Thoracic aorta (tissue), 2 donors: ENCODE measurements around the gene TEAD1. TPM values are rescaled to one million over a fixed set of nuclear protein-coding genes. Genes with fewer than 3 reads are reported as not detected.

ENCODE experiments used
- ATAC-seq: fragments of 150-250 bp; one replicate; pipeline ENCODE4 v1.8.0; 2017; ENCODE audit warnings: low read depth; ENCODE audit not compliant: insufficient number of reproducible peaks, low FRiP score
- DNase-seq: peaks from one replicate; pipeline ENCODE4 v3.0.0-alpha.2; 2020; ENCODE audit warnings: low spot score
- H3K27ac ChIP-seq, 2 donors: fragments of 200-600 bp; sonication (generic); 1 replicate in 1 of 2; 2 replicates in 1 of 2; pipeline ENCODE4 v1.5.1; 2016; ENCODE audit warnings: mild to moderate bottlenecking in 2 of 2, moderate library complexity in 2 of 2
- H3K27me3 ChIP-seq: fragments of 200-600 bp; sonication (generic); replicated peaks from 2 replicates; pipeline ENCODE4 v1.6.0; 2016; ENCODE audit warnings: mild to moderate bottlenecking; ENCODE audit not compliant: insufficient read depth
- H3K36me3 ChIP-seq: fragments of 200-600 bp; sonication (generic); one replicate; pipeline ENCODE4 v1.5.1; 2016
- H3K4me1 ChIP-seq, 2 donors: fragments of 200-600 bp; sonication (generic); 1 replicate in 1 of 2; 2 replicates in 1 of 2; pipeline versions ENCODE4 v1.5.1 to v1.6.0; 2016; ENCODE audit warnings: low read depth in 2 of 2, mild to moderate bottlenecking in 1 of 2; ENCODE audit not compliant: control insufficient read depth in 1 of 2
- H3K4me3 ChIP-seq: fragments of 200-600 bp; sonication (generic); 2 replicates; pipeline ENCODE4 v1.5.1; 2016; ENCODE audit warnings: mild to moderate bottlenecking
- H3K9me3 ChIP-seq: fragments of 200-600 bp; sonication (generic); 2 replicates; pipeline ENCODE4 v1.5.1; 2016
- total RNA-seq, 2 donors: library from RNA; depleted of rRNA; stranded (reverse); fragments of >200 nt; gene quantifications; one replicate each; pipeline versions ENCODE4 v1.1.0 to v1.2.3, GENCODE V29; 2016
- TF ChIP-seq, protein P1 (sequence below): fragments of 200-600 bp; sonication (generic); IDR thresholded peaks from one replicate; pipeline ENCODE4 v1.5.1; 2019; ENCODE audit warnings: antibody characterized with exemption

Gene TEAD1
- total RNA-seq, 2 donors from 2014 or later, result 57.3 to 164 TPM

DNA sequence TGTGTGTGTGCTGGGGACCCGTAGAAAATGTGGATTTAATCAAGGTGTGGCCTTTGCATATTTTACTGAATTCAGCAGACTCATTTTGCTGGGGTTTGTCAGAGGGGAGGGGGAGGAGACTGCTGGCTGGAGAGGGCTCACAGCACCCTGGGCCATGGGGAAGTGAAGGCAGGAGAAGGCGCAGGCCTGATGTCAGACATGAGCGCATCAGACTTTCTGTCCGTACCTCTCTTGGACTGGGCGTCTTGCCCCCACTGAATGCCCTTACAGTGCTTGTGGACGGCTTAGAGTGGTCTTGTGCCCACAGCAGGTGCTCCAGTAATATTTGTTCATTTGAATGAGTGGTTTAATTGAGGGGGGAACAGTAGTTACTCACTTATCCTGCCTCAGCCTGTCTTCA is 75.2 kb downstream of the TEAD1 start:
- TF ChIP-seq, protein P1, sequence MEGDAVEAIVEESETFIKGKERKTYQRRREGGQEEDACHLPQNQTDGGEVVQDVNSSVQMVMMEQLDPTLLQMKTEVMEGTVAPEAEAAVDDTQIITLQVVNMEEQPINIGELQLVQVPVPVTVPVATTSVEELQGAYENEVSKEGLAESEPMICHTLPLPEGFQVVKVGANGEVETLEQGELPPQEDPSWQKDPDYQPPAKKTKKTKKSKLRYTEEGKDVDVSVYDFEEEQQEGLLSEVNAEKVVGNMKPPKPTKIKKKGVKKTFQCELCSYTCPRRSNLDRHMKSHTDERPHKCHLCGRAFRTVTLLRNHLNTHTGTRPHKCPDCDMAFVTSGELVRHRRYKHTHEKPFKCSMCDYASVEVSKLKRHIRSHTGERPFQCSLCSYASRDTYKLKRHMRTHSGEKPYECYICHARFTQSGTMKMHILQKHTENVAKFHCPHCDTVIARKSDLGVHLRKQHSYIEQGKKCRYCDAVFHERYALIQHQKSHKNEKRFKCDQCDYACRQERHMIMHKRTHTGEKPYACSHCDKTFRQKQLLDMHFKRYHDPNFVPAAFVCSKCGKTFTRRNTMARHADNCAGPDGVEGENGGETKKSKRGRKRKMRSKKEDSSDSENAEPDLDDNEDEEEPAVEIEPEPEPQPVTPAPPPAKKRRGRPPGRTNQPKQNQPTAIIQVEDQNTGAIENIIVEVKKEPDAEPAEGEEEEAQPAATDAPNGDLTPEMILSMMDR, result no peak
- H3K4me3 ChIP-seq, result no peak overlapping the region
- H3K27ac ChIP-seq, result no peak overlapping the region
- no peak for ATAC-seq
- no peaks in the 10 kb centered on the region for H3K36me3 ChIP-seq
- no peak for DNase-seq
- H3K27me3 ChIP-seq, result no peaks in the 10 kb centered on the region
- no peaks in the 10 kb centered on the region for H3K9me3 ChIP-seq
- peaks cover 6 to 7% of the 10 kb centered on the region in 2 donors for H3K4me1 ChIP-seq

DNA sequence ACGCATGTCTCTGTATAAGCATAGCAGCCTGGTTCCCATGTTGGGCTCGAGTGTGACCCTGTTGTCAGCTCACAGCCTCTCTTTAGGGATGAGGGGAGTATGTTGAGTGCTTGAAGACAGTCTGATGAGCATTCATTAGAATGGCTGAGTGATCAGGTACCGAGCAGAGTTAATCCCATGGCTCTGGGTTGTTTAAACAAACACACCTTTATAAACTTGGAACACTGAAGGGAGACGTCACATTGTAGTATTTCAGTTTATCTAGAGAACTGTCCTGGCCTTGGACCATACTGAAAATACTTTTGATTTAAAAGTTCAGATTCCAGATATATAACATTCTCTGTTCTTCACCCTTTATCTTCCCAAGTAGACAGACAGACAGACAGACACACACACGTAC is 76.0 kb downstream of the TEAD1 start:
- no peak for DNase-seq
- Histone ChIP-seq H3K9me3 (no peaks in the 10 kb centered on the region), H3K4me3 (no peak overlapping the region), H3K36me3 (no peaks in the 10 kb centered on the region), H3K27ac (no peak overlapping the region), H3K4me1 (peaks cover 6 to 7% of the 10 kb centered on the region in 2 donors), H3K27me3 (no peaks in the 10 kb centered on the region)
- TF ChIP-seq, protein P1, result no peak
- ATAC-seq, result no peak

DNA sequence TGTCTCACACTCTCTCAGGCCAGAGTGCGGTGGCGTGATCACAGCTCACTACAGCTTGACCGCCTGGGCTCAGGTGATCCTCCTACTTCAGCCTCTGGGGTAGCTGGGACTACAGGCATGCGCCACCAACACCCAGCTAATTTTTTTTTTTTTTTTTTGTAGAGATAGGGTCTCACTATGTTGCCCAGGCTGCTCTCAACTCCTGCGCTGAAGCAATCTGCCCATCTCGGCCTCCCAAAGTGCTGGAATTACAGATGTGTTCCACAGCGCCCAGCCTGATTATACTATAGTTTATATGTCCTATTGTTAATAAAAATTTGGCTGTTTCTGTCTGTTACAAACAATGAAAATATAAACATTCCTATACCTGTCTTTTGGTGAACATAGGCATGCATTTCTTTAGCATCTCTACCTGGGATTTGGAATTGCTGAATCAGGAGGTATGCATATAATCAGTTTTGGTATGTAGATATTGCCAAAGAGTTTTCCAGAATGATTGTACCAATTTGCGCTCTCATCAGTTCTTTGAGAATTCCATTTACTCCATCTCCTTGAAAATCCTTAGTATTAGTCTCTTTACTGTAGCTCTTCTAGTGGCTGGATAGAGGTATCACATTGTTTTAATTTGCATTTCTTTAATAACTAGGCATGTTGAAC is 78.8 kb downstream of the TEAD1 start:
- DNase-seq (no peak), ATAC-seq (no peak)
- TF ChIP-seq, protein P1, result no peak
- Histone ChIP-seq H3K36me3 (no peaks in the 10 kb centered on the region), H3K27me3 (no peaks in the 10 kb centered on the region), H3K9me3 (no peaks in the 10 kb centered on the region), H3K4me1 (peaks cover 0 to 10% of the 10 kb centered on the region in 2 donors), H3K4me3 (no peak overlapping the region), H3K27ac (no peak overlapping the region)

DNA sequence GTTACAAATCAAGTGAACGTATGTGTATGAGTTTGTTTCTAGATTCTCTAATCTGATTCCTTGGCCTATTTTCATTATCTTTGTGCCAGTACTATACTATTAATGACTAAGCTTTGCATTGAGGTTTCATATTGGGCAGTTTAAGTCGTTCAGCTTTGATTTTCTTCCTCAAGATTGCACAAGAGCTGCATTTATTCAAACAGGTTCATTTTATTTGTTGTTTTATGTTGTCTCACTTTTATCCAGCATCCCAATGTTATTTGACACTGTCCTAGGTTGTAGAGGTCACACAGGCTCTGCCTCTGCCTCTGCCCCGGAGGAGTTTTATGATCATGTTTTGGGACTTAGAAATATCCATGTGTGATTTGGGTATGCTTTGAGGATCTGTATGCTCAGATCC is 79.8 kb downstream of the TEAD1 start:
- ATAC-seq, result no peak
- Histone ChIP-seq H3K36me3 (no peaks in the 10 kb centered on the region), H3K9me3 (no peaks in the 10 kb centered on the region), H3K27me3 (no peaks in the 10 kb centered on the region), H3K4me3 (no peak overlapping the region), H3K27ac (no peak overlapping the region), H3K4me1 (peaks cover 0 to 10% of the 10 kb centered on the region in 2 donors)
- TF ChIP-seq, protein P1, result no peak
- DNase-seq, result no peak

DNA sequence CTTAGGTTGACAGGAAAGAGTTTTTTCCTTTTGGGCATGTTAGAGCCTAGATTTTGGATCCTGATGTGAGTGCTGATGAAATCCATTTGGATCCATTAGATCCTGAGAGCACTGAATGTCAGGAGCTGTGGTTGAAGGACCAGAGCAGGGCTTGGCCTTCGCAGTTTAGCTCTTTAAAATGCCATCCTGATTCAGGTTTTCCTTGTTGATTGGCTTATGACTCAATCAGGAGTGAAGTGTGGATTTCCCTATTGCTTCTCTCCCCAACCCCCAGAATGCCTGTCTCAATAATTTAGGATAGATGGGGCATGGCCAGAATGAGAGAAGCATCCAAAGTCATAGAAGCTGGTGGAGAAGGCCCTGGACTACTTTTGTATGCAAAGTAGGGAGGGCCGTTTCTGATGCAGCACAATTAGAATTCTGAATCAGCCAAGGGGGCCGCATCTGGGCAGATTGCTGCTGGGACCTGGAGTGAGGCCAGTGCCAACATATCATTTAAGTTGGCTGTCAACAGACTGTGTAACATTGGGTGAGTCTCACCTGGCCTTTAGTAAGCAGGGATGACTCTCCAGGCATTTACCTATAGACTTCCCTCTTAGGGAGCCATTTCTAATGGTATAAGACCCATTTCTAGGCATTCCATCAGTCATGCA is 80.5 kb downstream of the TEAD1 start:
- no peak overlapping the region for H3K27ac ChIP-seq
- no peak for ATAC-seq
- H3K9me3 ChIP-seq, result no peaks in the 10 kb centered on the region
- TF ChIP-seq, protein P1, result no peak
- no peaks in the 10 kb centered on the region for H3K36me3 ChIP-seq
- H3K4me3 ChIP-seq, result no peak overlapping the region
- DNase-seq, result no peak
- no peaks in the 10 kb centered on the region for H3K27me3 ChIP-seq
- H3K4me1 ChIP-seq, result peaks cover 0 to 10% of the 10 kb centered on the region in 2 donors
